Tibial artery (tissue), 4 donors: ENCODE results near the gene ARNT2.

Source experiments
- DNase-seq, 2 donors: peaks; one replicate each; pipeline ENCODE4 v3.0.0-alpha.2; 2019
- H3K27ac ChIP-seq, 2 donors: fragments of 200-600 bp; sonication (generic) in 1 of 2; 1 replicate in 1 of 2; 2 replicates in 1 of 2; pipeline ENCODE4 v1.5.1; 2018 to 2019; ENCODE audit warnings: mild to moderate bottlenecking in 1 of 2
- H3K27me3 ChIP-seq, 2 donors: fragments of 200-600 bp; sonication (generic) in 1 of 2; one replicate each; pipeline versions ENCODE4 v1.5.1 to v1.6.0; 2016 to 2019
- H3K36me3 ChIP-seq, 3 donors: fragments of 200-600 bp; sonication (generic) in 2 of 3; one replicate each; pipeline ENCODE4 v1.5.1; 2016 to 2019; ENCODE audit warnings: mild to moderate bottlenecking in 2 of 3
- H3K4me1 ChIP-seq, 4 donors: fragments of 200-600 bp; sonication (generic) in 2 of 4; 1 replicate in 3 of 4; 2 replicates in 1 of 4; pipeline ENCODE4 v1.5.1; 2016 to 2019
- H3K4me3 ChIP-seq, 2 donors: fragments of 200-600 bp; sonication (generic) in 1 of 2; 1 replicate in 1 of 2; 2 replicates in 1 of 2; pipeline ENCODE4 v1.5.1; 2018 to 2019; ENCODE audit warnings: mild to moderate bottlenecking in 2 of 2
- H3K9me3 ChIP-seq, 3 donors: fragments of 200-600 bp; sonication (generic) in 1 of 3; one replicate each; pipeline ENCODE4 v1.5.1; 2016 to 2019
- CTCF ChIP-seq, 2 experiments: fragments of 200-600 bp in 1 of 2; fragments of 450-650 bp in 1 of 2; IDR thresholded peaks; one replicate each; pipeline ENCODE4 v1.5.1; 2017 to 2019; ENCODE audit warnings: antibody characterized with exemption in 2 of 2, mild to moderate bottlenecking in 1 of 2, moderate library complexity in 1 of 2
- intact Hi-C: fragments of 100-400 bp; cut with DNase I; formaldehyde crosslinking; loops from one replicate; pipeline ENCODE4 v1.15.0; 2023; ENCODE audit warnings: low total_unique reads

Gene ARNT2

DNA sequence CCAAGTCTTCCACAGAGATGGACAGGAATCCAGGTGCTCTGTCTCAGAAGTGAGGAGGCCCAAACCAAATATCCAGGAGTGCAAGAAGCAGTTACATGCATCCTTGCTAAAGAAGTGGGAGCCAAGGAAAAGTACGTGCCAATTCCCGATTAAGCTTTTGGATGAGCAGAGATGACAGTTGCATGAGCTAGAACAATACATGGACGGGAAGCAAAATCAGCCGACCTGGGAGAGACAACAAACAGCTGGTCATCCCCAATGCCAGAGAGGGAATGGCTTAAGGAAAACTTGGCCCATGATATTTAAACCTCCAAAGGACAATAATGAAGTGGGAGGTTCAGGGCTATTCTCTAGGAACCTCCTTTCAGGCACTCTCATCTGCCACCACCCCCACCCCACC, 204.9 kb downstream of the ARNT2 start:
- no peak overlapping the region for H3K27ac ChIP-seq
- intact Hi-C loops: no loop called here
- H3K9me3 ChIP-seq: no peaks in the 10 kb centered on the region
- DNase-seq: no peak
- no peak overlapping the region for H3K4me3 ChIP-seq
- H3K36me3 ChIP-seq: no peaks in the 10 kb centered on the region
- H3K27me3 ChIP-seq: no peaks in the 10 kb centered on the region
- peaks cover 0 to 20% (median 4%) of the 10 kb centered on the region in 4 donors for H3K4me1 ChIP-seq
- TF ChIP-seq CTCF (IDR thresholded peaks at IDR 0.05): no peak

- Histone ChIP-seq H3K4me3 (no peak overlapping the region), H3K36me3 (no peaks in the 10 kb centered on the region), H3K4me1 (peaks cover 0 to 20% (median 4%) of the 10 kb centered on the region in 4 donors), H3K9me3 (no peaks in the 10 kb centered on the region), H3K27ac (no peak overlapping the region), H3K27me3 (no peaks in the 10 kb centered on the region)
- no peak for DNase-seq
- intact Hi-C loops: no loop called here
- no peak for TF ChIP-seq CTCF (IDR thresholded peaks at IDR 0.05)
Observed at GRCh38 chr15:80609512-80609946, 205.3 kb downstream of the ARNT2 start.

DNA sequence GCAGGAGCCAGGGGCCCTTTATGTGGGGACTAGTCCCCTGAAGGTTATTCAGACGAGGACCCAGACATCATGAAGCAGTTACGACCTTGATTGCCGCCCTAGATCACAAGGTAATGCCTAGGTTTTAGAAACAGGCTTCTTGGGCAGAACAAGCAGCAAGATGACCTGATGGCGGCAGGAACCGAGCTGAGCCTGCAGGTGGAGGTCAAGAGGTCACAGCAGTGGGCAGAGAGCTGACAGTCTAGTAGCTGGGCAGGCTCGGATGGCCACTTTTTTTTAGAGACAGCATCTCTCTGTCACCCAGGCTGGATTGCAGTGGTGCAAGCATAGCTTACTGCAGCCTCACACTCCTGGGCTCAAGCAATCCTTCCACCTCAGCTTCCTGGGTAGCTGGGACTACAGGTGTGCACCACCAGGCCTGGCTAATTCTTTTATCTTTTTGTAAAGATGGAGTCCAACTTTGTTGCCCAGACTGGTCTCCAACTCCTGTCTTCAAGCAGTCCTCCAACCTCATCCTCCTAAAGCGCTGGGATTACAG, 207.4 kb downstream of the ARNT2 start:
- TF ChIP-seq CTCF (IDR thresholded peaks at IDR 0.05): no peak
- Histone ChIP-seq H3K36me3 (no peaks in the 10 kb centered on the region), H3K4me1 (peaks cover 0 to 19% (median 9%) of the 10 kb centered on the region in 4 donors), H3K27me3 (no peaks in the 10 kb centered on the region), H3K27ac (no peak overlapping the region), H3K4me3 (no peak overlapping the region), H3K9me3 (no peaks in the 10 kb centered on the region)
- no peak for DNase-seq
- intact Hi-C loops: no loop called here

DNA sequence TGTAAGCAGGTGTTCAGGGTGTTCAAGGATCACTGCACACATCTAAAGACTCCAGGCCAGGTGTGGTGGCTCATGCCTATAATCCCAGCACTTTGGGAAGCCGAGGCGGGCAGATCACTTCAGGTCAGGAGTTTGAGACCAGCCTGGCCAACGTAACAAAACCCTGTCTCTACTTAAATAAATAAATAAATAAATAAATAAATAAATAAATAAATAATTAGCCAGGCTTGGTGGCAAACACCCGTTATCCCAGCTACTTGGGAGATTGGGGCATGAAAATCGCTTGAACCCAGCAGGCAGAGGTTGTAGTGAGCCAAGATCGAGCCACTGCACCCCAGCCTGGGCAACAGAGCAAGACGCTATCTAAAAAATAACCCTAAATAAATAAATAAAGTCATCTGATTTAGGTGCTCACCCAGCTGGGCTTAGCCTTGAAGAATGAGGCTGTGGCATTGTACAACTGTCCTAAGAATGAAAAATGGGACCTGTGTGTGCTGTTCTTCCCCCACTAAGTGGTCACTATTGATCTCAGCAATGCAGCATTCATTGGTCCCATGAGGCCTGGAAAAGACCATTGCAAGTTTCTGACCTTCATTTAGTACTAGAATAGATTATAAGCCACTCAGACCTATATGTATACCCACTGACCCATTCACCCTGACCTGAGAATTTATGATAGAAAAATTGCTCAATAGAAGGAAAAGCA, 208.1 kb downstream of the ARNT2 start:
- H3K4me1 ChIP-seq: peaks cover 0 to 18% (median 6%) of the 10 kb centered on the region in 4 donors
- no peak for DNase-seq
- H3K27ac ChIP-seq: no peak overlapping the region
- no peak overlapping the region for H3K4me3 ChIP-seq
- H3K27me3 ChIP-seq: no peaks in the 10 kb centered on the region
- intact Hi-C loops: no loop called here
- no peaks in the 10 kb centered on the region for H3K9me3 ChIP-seq
- H3K36me3 ChIP-seq: no peaks in the 10 kb centered on the region
- TF ChIP-seq CTCF (IDR thresholded peaks at IDR 0.05): no peak

- H3K4me1 ChIP-seq: peaks cover 0 to 11% (median 0%) of the 10 kb centered on the region in 4 donors
- no peak for DNase-seq
- no peaks in the 10 kb centered on the region for H3K9me3 ChIP-seq
- H3K36me3 ChIP-seq: no peaks in the 10 kb centered on the region
- no peaks in the 10 kb centered on the region for H3K27me3 ChIP-seq
- intact Hi-C loops: no loop called here
- no peak overlapping the region for H3K4me3 ChIP-seq
- no peak for TF ChIP-seq CTCF (IDR thresholded peaks at IDR 0.05)
- no peak overlapping the region for H3K27ac ChIP-seq
Observed at GRCh38 chr15:80613762-80614365, 209.7 kb downstream of the ARNT2 start.
